ENCODE measurements around the gene GNG10.
"Not testable (repeated sequence)": the region's sequence is repeated elsewhere in the genome, so short reads cannot be mapped to it uniquely, and the experiment has no call there.

Gene GNG10

DNA sequence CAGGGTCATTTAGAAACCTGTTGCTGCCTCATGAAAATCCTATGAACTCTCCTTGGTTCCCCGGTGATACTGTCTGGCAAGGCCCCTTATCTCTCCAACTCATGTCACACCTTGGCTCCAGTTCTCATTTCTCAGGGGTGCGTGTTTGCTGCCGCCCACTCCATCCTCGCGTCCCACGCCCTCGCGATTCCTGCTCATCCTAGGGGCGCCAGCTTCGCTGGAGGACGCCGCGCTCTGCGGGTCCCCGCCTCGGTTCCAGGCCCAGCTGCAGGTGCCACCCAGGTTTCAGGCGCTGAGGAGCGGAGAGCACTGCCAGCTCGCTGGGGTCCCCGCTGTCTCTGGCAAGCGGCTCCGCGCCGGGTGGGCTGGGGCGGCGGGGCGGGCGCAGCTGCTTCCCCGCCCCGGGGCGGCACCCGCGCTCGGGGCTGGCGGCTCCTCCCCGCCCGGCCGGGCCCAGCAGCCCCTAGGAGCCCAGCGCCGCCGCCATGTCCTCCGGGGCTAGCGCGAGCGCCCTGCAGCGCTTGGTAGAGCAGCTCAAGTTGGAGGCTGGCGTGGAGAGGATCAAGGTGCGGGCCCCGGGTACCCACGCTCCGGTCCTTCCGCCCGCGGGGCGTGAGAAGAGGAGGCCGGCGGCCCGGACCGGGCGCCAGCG lies at the start of gene GNG10:
GNG10 (plus strand) TSS at position 456 of the 652 bp plus-strand sequence; CDS start at position 486, 30 bp downstream.
- peak; percentile 53 for DNase-seq

DNA sequence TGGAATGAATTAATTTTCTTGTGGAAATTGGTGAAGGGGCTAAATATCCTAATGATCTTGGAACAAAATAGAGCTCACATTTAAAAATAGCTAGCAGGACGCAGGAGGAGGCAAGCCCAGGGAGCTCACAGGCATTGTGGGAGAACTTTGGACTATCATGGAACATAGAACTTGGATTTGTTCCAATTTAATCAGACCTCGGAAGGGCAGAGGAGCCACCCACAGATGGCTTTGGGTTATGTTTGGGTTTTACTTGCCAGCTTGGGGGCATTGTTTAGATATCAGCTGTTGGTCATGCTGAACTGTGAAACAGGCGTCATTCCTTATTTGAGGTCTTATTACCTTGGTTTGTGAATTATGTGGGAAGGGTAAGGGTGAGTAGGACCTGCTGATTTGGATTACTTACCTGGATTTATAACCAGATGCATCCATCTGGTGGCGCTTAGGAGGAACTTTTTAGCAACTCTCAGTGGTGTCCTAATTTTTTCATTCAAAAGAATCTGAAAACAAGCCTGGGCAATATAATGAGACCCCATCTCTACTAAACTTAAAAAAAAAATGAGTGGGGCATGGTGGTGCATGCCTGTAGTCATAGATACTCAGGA lies 47.9 kb upstream of the GNG10 start:
- DNase-seq = no peak

DNA sequence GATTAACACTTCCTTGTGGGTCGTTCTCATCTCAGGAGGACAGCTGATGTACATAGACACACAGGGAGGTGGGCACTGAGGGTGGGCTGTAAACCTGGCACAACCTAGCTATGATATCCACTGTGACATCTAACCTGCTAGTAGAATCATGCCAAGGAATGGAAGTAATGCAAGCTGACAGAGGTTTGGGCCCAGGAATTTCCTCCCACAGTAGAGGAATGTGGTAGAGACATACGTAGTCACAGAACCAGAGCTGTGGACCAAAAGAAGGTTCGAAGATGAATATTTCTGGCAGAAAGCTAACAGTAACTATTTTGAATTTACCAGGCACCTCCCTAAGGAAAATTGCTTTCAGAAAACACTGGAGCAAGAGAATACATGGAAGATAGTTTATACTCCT lies 45.5 kb upstream of the GNG10 start:
- DNase-seq = no peak

DNA sequence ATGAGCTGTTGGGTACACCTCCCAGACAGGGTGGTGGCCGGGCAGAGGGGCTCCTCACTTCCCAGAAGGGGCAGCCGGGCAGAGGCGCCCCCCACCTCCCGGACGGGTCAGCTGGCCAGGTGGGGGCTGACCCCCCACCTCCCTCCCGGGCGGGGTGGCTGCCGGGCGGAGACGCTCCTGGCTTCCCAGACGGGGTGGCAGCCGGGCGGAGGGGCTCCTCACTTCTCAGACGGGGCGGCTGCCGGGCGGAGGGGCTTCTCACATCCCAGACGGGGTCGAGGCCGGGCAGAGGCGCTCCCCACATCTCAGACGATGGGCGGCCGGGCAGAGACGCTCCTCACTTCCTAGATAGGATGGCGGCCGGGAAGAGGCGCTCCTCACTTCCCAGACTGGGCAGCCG lies 44.1 kb upstream of the GNG10 start:
- DNase-seq = not testable (repeated sequence)

DNA sequence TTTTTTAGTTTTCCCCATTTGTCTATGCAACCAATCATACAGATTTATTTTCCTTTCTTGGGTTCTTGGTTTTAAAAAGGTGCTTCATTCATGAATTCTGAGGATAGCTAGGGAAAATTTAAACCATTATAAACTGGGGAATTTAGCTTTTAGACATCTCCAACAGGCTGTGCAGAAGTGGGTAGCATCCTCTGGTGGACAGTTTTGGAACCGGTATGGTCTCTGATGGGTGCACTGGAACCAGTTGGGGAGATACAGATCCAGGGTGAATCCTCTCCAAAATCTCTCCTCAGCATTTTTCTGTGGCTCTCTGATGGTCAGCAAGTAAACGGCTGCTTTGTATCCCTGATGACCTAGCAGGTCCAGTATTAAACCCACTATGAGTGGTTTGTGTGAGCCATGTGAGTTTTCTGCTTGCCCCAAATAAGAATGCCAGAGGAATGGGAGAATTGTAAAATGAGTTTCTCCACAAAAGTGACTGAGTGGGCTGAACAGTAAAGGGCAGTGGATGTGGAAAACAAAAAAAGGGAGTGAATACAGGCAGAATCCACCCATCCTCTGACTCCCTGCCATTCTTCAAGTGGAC lies 39.4 kb upstream of the GNG10 start:
- no peak for DNase-seq

DNA sequence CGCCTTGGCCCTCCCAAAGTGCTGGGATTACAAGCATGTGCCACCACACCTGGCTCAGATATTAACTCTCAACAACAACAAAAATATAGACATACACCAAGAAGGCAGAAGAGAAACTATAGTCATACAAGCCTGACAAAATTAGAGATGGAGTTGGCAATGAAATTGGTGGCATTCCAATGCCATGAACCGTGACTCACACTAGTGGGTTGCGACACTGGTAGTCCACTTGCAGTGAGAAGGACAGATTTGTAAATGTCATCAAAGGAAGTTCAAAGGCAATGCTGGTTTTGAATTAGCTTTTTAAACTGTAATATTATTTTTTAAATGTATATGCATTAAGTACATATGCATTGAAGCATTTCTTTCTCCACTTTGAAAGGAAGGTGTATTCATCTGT lies 38.8 kb upstream of the GNG10 start:
- no peak for DNase-seq

DNA sequence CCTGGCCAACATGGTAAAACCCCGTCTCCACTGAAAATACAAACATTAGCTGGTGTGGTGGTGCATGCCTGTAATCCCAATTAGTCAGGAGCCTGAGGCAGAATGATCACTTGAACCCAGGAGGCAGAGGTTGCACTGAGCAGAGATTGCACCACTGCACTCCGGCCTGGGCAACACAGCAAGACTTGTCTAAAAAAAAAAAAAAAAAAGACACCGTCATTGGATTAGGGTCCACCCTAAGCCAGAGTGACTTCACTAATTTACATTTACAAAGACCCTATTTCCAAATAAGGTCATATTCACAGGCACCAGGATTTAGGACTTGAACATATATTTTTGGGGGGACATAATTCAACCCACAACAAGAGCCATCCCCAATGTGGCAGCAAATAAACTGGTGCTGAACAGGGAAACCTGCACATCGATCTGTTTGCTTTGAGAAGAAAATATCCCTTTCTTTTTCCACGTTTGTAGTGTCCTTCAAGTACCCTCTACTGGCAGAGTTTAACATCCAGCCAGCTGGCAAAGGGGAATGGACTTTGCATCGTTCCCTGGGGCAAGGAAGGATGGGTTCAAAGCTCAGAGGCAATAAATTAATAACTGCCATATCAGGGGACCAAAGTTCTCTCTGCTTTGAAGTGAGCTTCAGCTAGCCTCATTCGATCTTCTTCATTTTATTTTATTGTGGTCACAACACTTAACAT lies 34.0 kb upstream of the GNG10 start:
- peak; percentile 32 for DNase-seq

DNA sequence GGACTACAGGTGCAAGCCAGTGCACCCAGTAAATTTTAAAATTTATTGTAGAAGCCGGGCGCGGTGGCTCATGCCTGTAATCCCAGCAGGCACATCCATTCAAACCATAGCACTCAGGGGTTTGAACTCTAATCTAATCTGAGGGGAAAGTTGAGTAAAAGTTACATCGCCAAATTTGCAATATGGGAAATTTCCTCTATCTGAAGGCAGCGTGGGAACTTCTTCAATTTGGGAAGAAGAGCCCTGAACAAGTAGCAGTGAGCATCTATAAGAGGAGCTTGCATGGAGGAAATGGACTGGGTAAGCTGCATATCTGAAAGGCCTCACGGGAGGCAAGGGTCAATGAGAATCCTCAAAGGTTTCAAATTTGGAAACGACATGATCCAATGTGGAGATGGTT lies 33.0 kb upstream of the GNG10 start:
- DNase-seq = no peak

DNA sequence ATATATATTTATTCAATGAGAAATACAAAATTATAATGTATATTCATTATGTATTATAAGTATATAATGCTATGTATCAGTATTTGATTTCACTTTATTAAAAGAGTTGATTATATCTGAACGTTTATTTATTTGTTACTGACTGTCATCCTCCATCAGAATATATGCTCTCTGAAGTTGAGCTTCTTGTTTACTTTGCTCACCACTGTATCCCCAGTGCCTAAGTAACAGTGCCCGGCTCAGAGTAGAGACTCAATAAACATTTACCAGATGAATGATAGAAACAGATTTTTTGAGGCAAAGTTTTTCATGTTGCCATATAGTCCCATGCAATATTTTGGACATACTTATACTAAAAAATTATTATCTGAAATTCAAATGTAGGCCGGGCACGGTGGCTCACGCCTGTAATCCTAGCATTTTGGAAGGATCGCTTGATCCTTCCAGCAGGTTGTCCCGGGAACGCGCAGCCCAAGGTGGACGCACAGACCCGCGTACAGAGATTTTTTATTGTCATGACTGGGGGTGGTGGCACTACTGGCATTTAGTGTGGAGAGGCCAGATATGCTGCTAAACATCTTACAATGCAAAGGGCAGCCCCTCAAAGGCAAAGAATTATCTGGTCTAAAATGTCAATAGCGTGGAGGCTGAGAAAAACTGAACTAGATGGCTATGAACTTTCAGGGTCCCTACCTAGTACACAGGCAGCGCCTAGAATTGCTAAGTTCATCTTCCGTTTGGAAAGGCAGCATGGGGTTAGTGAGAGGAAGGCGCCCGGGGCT lies 31.0 kb upstream of the GNG10 start:
- DNase-seq = peak; percentile 55

DNA sequence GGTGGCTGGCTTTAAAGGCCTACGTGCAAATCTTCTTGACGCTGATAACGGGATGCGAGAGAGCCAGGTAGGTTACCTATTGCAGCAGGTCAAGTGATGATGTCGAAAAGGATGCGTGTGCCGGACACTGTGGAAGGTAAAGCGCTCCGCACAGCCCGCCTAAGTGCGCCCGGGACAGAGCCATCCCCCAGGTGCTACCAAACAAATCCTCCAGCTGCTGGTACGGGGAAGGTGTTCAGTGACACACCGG lies 30.5 kb upstream of the GNG10 start:
- DNase-seq = no peak

DNA sequence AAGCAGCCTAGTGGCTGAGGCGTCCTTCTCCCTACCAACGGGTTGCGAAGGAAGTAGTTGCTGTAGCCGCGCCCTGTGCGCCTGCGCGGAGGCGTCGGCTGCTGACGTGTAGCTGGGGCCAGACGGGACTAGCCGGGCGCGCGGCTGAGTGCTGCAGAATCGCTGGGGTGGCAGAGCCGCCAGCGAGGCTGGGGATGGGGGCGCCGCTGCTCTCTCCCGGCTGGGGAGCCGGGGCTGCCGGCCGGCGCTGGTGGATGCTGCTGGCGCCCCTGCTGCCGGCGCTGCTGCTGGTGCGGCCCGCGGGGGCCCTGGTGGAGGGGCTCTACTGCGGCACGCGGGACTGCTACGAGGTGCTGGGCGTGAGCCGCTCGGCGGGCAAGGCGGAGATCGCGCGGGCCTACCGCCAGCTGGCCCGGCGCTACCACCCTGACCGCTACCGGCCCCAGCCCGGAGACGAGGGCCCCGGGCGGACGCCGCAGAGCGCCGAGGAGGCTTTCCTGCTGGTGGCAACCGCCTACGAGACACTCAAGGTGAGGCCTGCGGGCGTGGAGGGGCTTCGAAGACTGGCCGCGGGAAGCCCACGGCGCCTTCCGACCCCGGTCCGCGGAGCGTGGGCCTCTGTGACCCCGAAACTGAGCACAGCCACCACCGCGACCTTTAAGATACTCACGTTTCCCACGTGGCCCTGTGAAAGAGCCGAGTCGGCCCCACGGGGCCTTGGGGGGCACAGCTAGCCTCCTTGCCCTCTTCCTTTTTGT lies 30.0 kb upstream of the GNG10 start, which contains the start of gene DNAJC25:
DNAJC25 (plus strand) TSS at position 121 of the 758 bp plus-strand sequence; CDS start at position 195, 74 bp downstream.
- peak; percentile 94 for DNase-seq

DNA sequence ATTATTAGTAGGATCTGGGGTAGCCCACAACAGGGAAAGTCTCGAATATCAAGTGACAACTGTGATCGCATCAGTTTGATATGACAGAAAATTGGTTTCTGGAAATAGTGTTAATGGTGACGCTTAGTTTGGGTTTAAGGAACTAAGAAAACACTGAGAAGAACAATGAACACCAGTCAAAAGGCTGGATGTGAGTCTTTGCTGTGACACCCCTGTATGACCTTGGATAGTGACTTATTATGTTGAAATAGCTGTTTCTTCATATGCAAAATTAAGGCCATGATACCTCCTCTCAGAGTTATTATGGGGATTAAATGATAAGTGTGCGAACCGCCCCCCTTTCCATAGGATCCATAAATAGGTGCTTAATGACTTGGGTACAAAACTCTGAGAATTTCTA lies 29.3 kb upstream of the GNG10 start:
- DNase-seq = no peak

DNA sequence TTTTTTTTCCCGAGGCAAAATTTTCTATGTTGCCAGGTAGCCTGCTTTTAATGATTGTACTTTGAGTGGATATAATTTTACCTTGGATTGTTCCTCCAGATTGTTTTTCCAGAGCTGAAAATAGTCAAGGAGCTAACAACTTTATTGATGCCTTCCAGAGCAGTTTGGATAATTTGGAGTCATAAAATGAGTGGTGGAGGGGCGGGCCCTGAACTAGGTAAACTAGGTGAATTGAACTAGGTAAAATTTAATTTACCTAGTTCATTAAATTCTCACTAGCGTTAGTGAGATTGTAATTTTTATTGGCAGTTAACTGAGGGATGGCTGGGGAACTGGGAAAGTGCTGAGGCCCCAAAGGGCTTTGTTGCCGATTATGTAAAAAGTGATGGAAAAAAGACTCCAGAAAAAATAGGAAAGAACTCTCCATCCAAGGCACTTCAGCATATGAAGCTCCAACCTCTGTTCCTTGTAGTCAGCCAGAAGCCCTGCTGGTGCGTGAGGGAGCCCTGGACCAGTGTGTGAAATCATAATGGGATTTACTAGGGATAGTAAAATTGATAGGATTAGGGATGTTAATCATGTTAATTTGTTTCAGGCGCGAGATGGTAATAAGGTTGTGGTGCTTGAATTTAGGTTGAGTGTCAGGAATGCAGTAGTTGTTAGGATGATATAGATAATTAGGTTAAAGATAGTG lies 28.6 kb upstream of the GNG10 start:
- no peak for DNase-seq

DNA sequence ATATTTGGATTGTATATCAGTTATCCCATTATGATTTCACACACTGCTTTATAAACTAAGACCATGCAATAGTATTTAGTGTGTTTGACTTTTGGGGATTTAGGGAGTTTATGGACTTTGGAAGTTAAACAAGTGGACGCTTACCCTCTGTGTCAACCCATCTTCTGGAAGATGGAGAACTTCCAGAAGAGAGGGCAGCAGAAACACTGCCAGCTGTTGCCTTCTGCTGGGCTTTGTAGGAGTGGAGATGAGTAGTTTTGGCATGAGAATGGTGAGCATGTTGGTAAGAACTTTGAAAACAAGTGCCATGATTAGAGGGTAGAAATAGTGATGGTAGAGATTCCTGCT lies 28.0 kb upstream of the GNG10 start:
- DNase-seq = no peak

DNA sequence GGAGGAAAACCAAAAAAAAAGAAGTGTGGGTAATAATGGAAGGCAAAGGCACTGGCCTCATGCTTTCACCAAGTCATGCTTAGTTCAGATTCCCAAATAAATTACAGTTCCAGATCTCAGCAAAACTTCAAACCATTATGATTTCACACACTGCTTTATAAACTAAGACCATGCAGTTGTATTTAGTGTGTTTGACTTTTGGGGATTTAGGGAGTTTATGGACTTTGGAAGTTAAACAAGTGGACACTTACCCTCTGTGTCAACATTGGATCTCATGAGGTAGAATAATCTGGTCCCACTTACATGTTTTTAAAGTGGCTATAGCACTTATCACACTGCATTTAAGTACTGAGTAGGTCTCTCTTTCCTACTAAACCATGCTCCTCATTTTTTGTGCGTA lies 26.5 kb upstream of the GNG10 start:
- DNase-seq = peak; percentile 37

DNA sequence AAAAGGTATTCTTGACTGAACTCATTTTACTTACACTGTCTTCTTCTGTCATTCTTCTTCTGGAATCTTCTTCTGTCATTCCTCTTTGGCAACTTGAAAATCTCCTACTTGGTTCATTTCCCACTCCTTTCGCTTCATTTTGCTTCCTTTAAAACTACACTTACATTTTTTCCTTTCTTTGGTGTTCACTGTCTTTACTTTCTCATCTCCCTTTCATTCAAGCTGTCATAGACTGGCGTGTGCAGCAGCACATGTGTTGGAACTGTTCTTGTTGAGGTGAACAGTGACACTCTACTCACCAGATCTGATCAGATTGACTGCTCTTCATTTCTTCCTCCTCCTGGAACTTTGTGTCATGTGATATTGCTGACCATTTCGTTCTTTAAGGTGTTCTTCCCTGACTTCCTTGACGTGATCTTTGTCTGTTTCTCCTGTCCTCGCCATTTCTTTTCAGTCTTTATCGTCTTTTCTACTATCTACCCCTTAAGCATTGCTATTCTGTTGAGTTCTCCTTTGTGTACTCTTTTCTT lies 23.9 kb upstream of the GNG10 start:
- DNase-seq = no peak

DNA sequence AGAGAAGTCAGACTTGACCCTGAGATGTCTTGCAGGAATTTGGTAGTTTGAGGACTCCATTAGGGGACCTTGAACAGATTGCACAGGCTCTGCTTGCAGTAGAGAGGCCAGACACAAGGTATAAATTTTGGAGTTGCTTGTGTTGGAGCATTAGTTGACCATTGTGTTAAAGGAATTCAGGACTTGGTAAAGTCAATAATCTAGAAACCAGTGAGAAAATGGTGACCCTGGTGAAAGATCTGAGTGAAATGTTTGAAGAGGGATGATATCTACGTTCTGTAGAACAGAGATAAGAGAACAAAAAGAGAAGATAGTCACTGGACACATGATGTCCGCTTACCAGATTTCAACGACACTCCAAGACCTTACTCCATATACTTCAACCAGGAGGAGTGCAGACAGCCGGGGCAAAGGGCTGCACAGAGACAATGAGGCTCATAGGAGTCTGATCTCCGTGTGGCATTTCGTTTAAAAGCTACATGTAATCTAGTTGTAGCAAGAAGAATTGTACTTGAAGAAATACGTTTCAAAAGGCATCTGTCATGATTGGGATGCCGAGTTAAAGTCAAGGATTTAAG lies 17.1 kb upstream of the GNG10 start:
- DNase-seq = no peak

DNA sequence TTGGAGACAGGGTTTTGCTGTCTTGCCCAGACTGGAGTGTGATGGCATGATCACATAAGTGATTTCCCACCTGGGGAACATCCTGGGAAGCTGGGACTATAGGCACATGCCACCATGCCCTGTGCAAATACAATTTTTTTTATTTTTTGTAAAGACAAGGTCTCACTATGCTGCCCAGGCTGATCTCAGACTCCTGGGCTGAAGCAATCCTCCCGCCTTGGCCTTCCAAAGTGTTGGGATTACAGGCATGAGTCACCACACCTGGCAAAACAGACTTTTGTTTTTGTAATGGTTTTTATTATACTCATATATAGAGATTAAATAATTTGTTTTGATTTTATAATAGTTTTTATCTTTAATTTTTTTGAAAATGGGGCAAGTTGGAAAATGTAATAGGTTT lies 15.6 kb upstream of the GNG10 start:
- no peak for DNase-seq

DNA sequence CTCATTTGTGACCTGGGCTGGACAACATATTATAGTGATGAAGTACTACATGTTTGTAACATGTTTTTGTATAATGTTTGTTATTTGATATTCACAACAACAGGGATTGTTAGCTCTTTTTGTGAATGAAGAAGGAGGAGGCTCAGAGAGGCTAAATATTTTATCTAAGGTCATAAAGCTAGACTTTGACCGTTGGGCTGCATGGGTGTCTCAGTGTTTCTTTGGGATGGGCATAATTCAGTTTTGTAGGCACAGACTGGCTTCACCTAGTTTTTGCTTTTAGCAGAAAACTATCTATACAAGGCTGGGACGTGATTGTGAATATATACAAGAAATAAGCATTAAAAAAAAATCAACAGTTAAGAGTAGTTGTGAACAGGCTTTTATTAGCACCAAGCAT lies 15.0 kb upstream of the GNG10 start:
- DNase-seq = no peak

DNA sequence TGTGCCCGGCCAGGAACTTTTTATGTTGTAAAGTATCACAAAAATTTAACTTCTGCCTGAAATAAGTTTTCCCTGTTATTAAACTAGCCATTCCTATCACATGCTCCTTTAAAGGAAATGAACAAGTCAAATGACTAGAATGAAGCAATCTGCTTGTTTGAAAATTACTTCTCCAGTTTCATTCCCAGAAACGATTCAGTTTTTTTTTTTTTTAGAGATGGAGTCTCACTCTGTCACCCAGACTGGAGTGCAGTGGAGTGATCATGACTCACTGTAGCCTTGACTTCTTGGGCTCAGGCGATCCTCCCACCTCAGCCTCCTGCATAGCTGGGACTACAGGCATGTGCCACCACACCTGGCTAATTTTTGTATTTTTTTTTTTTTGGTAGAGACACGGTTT lies 13.3 kb upstream of the GNG10 start:
- no peak for DNase-seq

DNA sequence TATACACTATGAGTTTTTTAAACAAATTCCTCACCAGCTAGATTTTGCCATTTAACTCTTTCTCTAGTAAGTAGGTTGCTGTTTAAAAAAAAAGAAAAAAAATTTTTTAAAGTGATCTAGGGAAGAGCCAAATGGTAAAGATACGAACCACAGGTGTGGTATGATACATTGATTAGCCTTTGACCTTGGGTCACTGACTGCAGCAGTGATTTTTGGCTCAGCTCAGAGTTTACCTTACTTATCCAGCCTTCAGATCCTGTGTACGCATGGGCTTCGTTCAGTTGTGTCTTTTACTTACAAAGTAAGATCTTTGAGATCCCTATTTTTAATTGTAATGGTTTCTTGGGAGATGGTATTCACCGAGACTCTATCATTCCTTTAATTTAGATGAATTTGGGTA lies 12.4 kb upstream of the GNG10 start:
- no peak for DNase-seq

Data from NCI-H510A treated with DMSO at 0.1 percent for 48 hours (cell line).